ENCODE data around the gene RCN1.
"Not testable (repeated sequence)": the region's sequence is repeated elsewhere in the genome, so short reads cannot be mapped to it uniquely, and the experiment has no call there.

Gene RCN1

GRCh38 chr11:32073644-32074026 is 17.2 kb upstream of the RCN1 start:
- DNase-seq (ENCODE audit: low read depth in 4 of 4, low spot score in 1 of 4) = no peak

DNA sequence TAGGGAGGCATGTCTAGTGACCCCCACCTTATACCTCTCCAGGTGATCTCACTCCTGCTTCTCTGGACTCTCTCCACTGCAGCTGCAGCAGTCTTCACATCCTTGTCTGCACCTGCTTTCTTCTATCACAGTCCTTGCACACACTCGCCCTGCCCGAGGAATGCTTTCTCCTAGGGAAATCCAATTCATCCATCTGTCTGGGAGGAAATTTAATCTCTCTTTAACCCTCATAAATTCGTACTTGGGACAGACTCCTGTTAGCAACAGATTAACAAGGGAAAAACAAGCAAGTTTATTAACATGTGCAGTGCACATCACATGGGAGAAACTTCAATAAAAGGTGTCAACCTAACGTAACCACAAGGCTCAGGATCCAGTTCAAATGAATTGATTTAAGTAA is 11.3 kb upstream of the RCN1 start:
- no peak for DNase-seq (ENCODE audit: low read depth in 4 of 4, low spot score in 1 of 4)

- no peak for DNase-seq (ENCODE audit: low read depth in 4 of 4, low spot score in 1 of 4)
Measured at GRCh38 chr11:32080361-32080980, 10.4 kb upstream of the RCN1 start.

DNA sequence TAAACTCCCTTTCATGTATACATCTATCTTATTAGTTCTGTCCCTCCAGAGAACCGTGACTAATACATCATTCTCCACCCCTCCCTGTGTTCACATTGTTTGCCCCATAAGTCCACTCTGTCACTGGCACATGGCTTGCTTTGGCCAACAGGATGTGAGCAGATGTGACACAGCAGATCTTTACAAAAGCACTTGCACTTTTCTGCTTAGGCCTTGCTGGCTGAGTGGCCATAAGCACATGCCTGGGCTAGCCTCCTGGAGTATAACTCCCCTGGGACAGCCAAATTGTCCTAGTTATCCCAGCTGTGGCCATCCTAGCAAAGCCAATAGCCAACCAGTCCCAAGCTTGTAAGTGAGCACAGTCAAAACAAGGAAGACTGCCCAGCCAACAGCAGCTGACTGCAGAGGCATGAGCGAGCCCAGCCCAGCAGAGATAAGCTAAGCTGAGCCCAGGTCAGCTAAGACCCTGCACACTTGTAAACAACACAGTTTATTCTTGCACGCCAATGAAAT is 9.7 kb upstream of the RCN1 start:
- DNase-seq (ENCODE audit: low read depth in 4 of 4, low spot score in 1 of 4) = no peak

GRCh38 chr11:32081901-32082300 is 9.0 kb upstream of the RCN1 start:
- no peak for DNase-seq (ENCODE audit: low read depth in 4 of 4, low spot score in 1 of 4)

GRCh38 chr11:32082346-32082986 is 8.4 kb upstream of the RCN1 start:
- DNase-seq (ENCODE audit: low read depth in 4 of 4, low spot score in 1 of 4) = no peak

- DNase-seq (ENCODE audit: low read depth in 4 of 4, low spot score in 1 of 4) = no peak
Measured at GRCh38 chr11:32087597-32087996, 3.3 kb upstream of the RCN1 start.

DNA sequence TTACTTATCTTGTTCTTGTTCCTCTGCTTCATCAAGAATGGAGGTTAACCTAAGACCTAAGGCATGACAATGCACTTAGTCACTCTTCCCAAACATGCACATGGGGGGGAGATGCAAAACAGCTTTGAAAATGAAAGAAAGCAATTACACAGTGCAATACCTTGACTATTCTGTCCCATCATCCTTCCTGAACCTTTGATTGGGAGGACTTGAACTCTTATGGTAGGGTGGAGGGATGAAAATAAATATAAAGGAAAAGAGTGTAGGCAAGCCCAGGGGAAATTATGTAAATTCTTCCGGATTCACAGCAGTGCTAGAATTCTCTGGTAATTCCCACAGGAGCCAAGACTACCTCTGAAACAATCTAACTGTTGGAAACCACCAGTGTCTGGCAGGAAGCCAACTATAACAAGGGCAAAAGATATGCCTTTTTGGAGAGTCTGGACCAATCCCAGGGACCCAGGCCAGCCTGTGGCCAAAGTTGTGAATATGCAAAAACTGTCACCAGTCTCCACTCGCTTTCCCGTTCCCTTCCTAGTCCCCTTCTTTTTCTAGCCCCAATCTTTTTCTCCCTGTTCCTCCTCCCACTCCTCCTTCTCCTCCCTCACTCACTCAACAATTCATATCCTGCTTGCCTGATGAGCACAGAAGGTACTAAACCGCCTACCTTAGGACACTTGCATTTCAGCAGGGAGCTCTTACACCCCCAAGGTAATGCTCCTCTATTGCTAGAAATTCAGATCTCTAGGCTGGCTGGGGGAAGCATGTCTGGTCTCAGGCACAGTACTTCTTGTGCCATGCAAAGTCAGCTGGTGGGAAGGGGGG is 2.5 kb upstream of the RCN1 start:
- peak in 1 of 4 experiments; percentile 7 for DNase-seq (ENCODE audit: low read depth in 4 of 4, low spot score in 1 of 4)

GRCh38 chr11:32092581-32093170 is 1.8 kb downstream of the RCN1 start:
- DNase-seq (ENCODE audit: low read depth in 4 of 4, low spot score in 1 of 4) = no peak

DNA sequence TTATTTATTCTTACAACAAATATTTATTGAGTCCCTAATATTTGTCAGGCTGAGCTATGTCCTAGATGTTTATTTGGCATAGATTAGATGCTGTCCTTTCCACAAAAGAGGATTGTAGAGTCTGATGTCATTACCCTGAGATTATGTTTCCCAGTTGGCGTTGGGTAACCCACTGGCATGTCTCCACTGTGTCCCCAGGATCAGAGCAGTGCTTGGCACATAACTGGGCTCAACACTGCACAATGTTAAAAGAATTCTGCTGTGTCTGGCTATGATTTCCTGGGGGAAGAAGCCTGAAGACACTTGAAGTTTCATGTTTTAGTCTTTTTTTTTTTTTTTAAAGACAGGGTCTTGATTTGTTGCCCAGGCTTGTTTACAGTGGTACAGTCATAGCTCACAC is 4.0 kb downstream of the RCN1 start:
- no peak for DNase-seq (ENCODE audit: low read depth in 4 of 4, low spot score in 1 of 4)

DNA sequence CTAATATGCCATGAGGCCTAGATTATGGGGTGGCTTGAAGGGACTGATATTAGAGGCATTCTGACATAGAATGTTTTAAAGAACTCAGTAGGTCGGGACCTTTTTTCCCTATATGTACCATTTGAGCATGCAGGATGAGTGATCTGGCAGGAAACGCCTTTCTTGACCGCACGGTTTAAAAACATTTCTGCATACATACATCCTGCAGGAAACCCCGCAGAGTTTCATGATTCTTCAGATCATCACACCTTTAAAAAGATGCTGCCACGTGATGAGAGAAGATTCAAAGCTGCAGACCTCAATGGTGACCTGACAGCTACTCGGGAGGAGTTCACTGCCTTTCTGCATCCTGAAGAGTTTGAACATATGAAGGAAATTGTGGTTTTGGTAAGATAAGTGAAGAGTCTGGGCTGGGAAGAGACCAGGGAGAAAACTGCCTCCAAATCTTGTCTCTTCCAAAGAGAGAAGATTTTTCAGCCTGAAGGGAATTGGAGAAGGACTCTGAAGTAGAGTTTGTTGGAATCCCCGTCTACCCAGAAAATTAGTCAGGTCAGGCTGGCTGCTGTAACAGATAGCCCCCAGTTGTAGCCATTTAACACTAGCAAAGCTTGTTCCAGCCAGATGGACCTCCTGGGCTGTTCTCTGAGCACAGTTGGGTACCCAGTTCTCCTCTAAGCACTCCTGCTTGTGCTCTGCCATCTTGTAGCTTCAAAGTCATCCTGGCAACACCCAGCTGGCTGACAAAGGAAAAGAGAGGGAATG is 7.4 kb downstream of the RCN1 start:
- DNase-seq (ENCODE audit: low read depth in 4 of 4, low spot score in 1 of 4) = no peak

GRCh38 chr11:32099516-32099915 is 8.6 kb downstream of the RCN1 start:
- no peak for DNase-seq (ENCODE audit: low read depth in 4 of 4, low spot score in 1 of 4)

DNA sequence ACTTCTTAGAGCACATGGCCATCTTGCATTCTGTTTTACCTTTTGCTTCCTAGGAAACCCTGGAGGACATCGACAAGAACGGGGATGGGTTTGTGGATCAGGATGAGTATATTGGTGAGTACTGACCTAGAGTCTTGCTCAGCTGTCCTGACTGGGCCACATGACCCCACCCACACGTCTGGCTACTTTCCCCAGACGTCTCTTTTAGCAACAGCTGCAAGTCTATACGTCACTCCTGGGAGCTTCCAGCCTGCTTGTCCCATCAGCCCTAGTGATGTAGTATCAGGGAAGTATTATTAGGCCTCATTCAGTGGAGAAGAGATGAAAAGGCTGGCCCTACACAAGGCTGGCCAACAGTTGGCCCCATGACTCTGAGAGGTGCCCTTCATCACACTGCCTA is 9.6 kb downstream of the RCN1 start:
- no peak for DNase-seq (ENCODE audit: low read depth in 4 of 4, low spot score in 1 of 4)

DNA sequence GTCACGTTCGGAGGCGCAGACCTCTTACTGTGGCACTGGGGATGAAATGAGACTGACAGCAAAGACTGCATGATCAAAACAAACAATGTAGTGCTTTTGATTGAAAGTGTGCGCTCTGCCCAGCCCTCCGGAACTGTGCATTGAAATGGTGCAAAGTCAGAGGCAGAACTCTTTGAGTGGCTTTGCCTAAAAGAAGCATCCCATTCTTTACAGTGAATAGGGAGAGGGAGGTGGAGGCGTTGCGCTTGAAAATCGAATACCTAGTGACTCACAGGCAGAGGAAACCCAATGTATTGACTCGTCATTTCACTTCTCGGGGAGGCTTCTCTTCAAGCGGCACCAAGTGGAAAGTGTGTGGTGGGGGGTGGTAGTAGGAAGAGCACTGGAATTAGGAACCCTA is 10.9 kb downstream of the RCN1 start:
- no peak for DNase-seq (ENCODE audit: low read depth in 4 of 4, low spot score in 1 of 4)

DNA sequence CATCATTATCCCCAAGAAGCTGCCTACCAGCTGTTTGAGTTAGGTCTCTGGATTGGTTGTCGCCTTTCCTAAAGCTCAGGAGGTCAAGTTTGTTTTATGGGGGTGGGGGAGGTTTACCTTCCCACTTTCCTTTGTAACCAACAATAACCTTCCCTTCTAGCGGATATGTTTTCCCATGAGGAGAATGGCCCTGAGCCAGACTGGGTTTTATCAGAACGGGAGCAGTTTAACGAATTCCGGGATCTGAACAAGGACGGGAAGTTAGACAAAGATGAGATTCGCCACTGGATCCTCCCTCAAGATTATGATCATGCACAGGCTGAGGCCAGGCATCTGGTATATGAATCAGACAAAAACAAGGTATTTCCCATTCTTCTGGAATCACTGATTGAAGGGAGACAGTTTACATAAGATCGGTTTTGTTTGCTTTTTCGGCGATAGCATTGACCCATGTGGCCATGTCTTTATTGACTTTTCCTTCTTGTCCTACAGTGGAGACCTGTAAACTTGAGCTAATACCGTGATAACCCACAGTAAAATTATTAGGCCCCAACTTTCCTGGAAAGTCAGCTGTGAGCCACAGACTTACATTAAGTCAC is 12.3 kb downstream of the RCN1 start:
- DNase-seq (ENCODE audit: low read depth in 4 of 4, low spot score in 1 of 4) = not testable (repeated sequence)

GRCh38 chr11:32103941-32104340 is 13.1 kb downstream of the RCN1 start:
- DNase-seq (ENCODE audit: low read depth in 4 of 4, low spot score in 1 of 4) = no peak

GRCh38 chr11:32105871-32106560 is 15.1 kb downstream of the RCN1 start:
- DNase-seq (ENCODE audit: low read depth in 4 of 4, low spot score in 1 of 4) = no peak

GRCh38 chr11:32107647-32108046 is 16.8 kb downstream of the RCN1 start:
- DNase-seq (ENCODE audit: low read depth in 4 of 4, low spot score in 1 of 4) = no peak

GRCh38 chr11:32108576-32108975 is 17.7 kb downstream of the RCN1 start:
- no peak for DNase-seq (ENCODE audit: low read depth in 4 of 4, low spot score in 1 of 4)

- DNase-seq (ENCODE audit: low read depth in 4 of 4, low spot score in 1 of 4) = no peak
Measured at GRCh38 chr11:32109138-32109537, 18.3 kb downstream of the RCN1 start.
